HG03442 (cell line): Measurements from ENCODE around the gene PKNOX2.

ENCODE experiments used
- ATAC-seq: cut with Tn5 transposase; IDR thresholded peaks from one replicate; pipeline ENCODE4 v1.9.1; 2021; ENCODE audit warnings: mild to moderate bottlenecking, moderate library complexity; ENCODE audit not compliant: unreplicated experiment

Gene PKNOX2

GRCh38 chr11:125280646-125281045 is 116.1 kb downstream of the PKNOX2 start:
- no peak for ATAC-seq

- no peak for ATAC-seq
These were observed 117.5 kb downstream of the PKNOX2 start for GRCh38 chr11:125281831-125282595.

- no peak for ATAC-seq
These were observed 118.0 kb downstream of the PKNOX2 start for GRCh38 chr11:125282596-125282914.

- ATAC-seq, result no peak
These were observed 119.8 kb downstream of the PKNOX2 start for GRCh38 chr11:125284245-125284850.

- no peak for ATAC-seq
These were observed 121.3 kb downstream of the PKNOX2 start for GRCh38 chr11:125285844-125286243.

GRCh38 chr11:125286486-125286885 is 121.9 kb downstream of the PKNOX2 start:
- no peak for ATAC-seq

GRCh38 chr11:125287491-125288210 is 123.1 kb downstream of the PKNOX2 start:
- ATAC-seq, result no peak

- ATAC-seq, result no peak
These were observed 125.0 kb downstream of the PKNOX2 start for GRCh38 chr11:125289419-125290098.

GRCh38 chr11:125290263-125290662 is 125.7 kb downstream of the PKNOX2 start:
- ATAC-seq, result no peak

GRCh38 chr11:125292100-125292499 is 127.5 kb downstream of the PKNOX2 start:
- ATAC-seq, result no peak

GRCh38 chr11:125293596-125293995 is 129.0 kb downstream of the PKNOX2 start:
- no peak for ATAC-seq

GRCh38 chr11:125295931-125296330 is 131.4 kb downstream of the PKNOX2 start:
- no peak for ATAC-seq

- no peak for ATAC-seq
These were observed 132.9 kb downstream of the PKNOX2 start for GRCh38 chr11:125297346-125297915.

GRCh38 chr11:125299061-125299615 is 134.6 kb downstream of the PKNOX2 start:
- ATAC-seq, result no peak

- no peak for ATAC-seq
These were observed 135.3 kb downstream of the PKNOX2 start for GRCh38 chr11:125299821-125300220.

GRCh38 chr11:125300791-125301218 is 136.3 kb downstream of the PKNOX2 start:
- no peak for ATAC-seq

- no peak for ATAC-seq
These were observed 136.8 kb downstream of the PKNOX2 start for GRCh38 chr11:125301346-125301745.

- no peak for ATAC-seq
These were observed 138.6 kb downstream of the PKNOX2 start for GRCh38 chr11:125303186-125303585.

GRCh38 chr11:125303694-125304093 is 139.1 kb downstream of the PKNOX2 start:
- no peak for ATAC-seq

- no peak for ATAC-seq
These were observed 139.6 kb downstream of the PKNOX2 start for GRCh38 chr11:125304136-125304535.

GRCh38 chr11:125304876-125305275 is 140.3 kb downstream of the PKNOX2 start:
- no peak for ATAC-seq
